ENCODE measurements around the gene ERAP2.
A peak's percentile ranks its signal among the peaks of the same experiment; 100 is the strongest.

The ERAP2 gene

DNA sequence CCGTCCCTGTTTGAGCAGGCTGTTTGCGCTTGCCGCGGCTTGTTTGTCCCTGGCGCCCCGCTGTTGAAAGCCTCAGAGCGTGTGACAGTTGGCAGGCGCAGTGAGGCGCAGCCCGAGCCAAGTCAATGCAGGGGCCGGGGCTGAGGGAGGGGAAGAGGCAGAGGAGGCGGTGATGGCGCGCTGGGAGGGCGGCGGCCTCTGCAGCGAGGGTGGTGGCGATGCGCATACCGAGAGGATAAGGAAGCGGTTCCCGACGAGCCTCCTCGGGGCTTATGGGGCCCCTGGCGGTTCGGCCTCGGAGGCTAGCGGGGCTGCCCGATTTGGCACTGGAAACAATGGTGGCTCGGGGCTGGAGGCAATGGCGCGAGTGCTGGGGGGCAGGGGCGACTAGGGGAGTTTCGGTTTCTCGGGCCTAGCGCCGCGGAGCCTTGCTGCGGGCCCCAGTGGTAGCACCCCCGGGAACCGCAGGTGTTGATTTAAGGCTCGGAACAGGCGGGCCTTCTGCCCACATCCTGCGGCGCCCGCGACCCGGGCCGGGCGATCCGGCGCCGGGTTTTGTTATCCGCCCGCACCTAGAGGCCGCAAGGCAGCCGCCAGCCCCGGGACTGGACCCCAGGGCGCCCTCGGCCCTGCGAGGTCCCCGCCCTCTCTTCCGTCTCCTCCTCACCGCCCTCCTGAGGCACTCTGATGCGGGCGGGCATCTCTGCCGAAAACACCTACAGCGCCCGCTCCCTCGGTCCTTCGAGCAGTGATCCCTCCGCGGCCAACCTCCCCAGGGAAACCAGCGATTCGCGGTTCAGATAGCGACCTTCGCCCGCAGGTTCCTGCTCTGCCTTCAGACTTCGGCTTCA lies 58.6 kb downstream of the ERAP2 start:
- peak; percentile 87 for DNase-seq

DNA sequence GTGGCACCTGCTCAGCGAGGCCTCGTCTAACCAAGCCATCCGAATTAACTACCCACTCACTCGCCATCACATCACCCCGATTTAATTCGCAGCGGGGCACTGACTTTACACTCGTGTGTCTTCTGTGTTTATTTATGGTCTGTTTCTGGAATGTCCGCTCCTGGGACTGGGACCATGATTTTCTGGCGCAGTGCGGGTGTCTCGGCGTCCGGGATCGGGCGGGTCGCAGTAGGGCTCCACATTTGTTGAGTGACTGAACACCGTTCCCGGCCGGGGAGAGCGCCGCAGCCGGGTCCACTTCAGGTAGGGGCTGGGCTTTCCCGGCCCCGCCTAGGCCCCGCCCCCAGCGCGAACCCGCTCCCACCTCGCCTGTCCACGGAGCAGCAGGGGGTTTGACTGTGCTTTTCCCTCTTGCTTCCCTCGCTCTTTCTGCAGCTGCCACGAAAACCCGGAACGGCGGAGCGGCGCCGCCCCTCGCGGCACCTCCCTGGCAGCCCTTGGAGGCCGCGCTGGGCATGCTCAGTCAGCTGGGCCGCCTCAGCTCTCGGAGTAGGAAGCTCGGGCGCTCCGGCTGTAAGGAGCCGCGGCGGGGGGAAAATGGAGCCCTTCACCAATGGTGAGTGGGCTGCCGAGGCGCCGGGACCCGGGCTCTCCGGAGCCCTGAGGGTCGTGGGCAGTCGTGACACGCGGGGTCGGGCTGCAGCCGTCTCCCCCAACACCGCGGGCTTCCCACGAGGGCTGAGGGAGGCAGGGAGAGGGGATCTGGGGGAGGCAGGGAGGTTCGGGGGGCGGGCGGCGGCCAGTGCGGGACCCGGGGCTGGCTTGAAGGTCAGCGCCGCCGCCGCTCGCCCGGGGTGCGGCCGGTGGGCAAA lies 59.5 kb downstream of the ERAP2 start, which contains the start of gene LNPEP:
Gene LNPEP, plus strand, starts transcription at position 522 of the 872 bp plus-strand sequence. Its CDS starts 76 bp downstream, at position 598.
- peak; percentile 91 for DNase-seq

DNA sequence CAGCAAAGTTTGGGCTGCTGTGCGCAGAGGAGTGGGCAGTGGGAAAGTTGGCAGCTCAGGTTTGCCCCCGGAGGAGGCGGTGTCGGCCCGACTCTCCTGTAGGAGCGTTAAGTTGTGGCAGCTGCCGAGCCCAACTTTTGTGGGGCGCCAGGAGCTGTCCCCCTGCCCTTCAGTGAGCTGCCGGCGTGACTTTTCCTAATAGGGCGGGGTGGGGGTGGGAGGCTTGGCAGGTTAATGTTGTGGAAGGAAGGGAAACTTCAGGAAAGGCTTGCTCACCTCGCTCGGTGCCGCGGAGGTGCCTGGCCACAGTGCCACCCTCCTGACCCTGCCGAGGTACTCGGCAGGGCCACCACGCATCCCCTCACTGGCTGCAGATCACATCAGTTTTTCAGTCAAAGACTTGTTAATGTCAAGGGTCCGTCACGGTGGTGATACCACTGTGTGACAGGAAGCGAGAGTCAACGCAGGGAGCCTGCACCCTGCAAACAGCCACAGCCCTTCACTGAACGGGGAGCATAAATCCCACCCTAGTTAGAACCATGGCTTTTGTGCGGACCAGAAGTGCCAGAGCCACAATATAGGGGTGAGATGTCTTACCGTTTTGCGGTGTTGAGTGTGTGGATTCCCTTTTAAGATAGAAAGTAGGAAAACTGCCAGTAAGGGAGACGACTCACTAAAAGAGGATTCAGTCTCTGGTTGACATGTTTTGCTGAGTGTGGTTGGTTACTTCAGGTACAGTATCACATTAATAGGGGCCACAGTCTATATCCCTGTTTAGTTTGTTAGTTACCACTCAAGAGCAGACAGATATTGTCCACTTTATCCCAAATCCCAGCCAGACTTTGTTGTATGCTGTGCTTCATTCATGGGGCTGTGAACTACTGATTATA lies 60.4 kb downstream of the ERAP2 start:
- no peak for DNase-seq

DNA sequence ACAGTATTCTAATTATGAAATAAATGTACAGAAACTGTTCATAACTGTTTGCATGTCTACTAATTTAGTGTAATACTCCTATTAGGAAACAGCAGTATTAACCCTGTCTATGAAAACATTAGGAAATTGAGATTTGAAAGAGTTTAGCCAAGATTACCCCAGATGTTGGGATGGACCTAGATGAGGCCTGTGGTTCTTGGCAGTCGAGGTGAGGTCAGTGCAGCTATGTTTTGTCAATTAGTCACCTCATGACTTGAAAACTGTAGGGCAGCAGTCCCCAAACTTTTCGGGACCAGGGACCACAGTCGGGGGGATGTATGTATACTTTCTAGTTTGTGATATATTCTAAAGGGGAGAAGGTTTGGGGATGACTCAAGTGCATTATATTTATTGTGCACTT lies 64.3 kb downstream of the ERAP2 start:
- DNase-seq, result no peak

DNA sequence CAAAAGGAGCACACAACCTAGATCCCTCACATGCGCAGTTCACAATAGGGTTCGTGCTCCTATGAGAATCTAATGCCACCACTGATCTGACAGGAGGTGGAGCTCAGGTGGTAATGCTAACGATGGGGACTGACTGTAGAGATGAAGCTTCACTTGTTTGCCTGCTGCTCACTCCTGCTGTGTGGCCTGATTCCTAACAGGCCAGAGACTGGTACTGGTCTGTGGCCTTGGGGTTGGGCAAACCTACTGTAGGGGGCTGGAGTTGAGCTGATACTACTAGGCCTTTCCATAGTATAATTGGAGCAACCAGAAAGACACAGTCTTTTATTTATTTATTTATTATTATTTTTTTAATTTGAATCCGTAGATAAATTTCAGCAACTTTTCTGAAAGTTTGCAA lies 64.8 kb downstream of the ERAP2 start:
- DNase-seq, result no peak

DNA sequence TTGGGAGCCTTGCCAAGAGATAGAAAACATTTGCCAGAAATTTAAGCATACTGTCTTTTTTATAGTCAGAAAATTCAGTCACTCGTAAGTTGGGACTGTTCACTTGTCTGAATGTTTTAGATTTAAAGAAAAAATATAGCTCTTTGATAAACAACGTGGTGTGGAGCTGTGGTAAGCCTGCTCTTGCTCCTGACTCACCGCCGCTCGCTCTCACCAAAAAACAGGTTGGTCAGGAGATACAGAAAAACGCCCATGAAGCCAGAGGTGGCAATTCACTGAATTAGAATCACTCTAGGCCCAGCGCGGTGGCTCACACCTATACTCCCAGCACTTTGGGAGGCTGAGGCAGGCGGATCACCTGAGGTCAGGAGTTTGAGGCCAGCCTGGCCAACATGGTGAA lies 65.8 kb downstream of the ERAP2 start:
- no peak for DNase-seq

DNA sequence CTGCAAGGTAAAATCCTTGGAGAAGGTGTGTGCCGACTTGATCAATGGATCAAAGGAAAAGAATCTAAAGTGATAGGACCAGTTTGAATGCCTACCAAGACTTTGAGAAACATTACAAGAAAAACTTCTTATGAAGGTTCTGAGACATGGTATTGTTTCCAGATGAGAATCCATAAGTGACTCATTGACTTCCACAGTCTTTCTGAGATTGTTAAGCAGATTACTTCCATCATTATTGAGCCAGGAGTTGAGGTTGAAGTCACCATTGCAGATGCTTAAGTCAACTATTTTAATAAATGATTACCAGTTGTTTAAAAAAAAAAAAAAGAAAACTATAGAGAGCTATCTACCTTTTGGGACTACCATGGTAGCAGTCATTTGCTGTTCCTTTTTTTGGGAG lies 66.6 kb downstream of the ERAP2 start:
- no peak for DNase-seq

DNA sequence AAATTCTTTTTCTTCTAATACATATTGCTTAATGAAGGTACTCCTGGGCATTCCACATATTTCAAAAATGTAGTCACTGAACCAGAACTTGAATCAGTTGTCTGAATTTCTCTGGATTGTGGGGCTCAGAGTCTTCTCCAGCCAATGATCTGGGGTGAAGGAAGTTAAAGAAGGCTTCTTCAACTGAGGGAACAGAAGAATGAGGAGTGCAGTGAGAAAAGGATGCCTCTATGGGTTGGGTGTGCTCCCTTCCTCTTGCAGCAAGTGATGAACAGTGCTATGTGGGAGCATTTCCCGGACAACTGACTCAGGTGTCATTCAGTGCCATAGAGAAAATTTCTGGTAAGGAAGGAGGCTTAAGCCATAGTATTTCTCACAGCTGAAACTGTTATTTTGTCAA lies 67.5 kb downstream of the ERAP2 start:
- DNase-seq, result no peak

DNA sequence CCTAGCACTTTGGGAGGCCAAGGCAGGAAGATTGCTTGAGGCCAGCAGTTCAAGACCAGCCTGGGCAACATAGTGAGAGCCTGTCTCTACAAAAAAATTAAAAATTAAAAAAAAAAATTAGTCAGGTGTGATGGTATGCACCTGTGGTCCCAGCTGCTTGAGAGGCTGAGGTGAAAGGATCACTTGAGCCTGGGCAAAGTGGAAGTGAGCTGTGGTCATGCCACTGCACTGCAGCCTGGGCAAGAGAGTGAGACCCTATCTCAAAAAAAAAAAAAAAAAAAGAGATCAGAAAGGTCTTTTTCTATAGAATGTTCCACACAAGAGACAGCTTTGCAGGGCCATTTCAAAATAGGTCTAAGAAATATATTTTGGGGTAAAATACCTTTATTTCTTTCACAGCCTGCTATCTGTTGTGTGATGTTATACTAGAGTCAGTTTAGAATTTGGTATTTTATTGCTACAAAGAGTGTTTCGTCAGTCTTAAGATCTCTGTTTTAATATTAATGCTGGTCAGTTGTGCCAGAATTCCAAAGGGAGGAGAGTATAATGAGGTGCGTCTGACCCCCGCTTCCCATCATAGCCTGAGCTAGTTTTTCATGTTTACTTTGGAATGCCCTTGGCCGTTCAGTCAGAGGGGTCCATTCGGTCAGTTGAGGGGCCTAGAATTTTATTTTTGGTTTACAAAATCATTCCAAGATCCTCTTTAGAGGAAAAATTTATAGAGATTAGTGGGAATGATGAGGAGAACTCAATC lies 69.0 kb downstream of the ERAP2 start:
- DNase-seq, result no peak

DNA sequence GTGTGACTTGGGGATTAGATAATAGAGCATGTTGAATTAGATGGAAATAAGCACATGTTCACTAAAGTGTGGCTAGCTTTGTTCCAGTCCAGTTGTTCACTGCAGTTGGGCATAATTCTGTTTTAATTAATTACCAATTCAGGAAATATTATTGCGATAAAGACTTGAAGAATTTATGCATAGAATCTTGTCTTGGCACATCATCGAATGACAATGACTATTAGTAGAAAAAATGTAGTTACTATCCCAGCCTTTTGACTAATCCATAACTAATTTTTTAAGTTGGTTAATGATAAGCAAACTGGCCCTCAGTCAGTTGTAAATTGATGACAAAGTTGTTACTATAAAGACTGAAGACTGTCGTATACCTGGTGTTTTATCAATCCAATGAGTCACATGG lies 70.1 kb downstream of the ERAP2 start:
- no peak for DNase-seq

DNA sequence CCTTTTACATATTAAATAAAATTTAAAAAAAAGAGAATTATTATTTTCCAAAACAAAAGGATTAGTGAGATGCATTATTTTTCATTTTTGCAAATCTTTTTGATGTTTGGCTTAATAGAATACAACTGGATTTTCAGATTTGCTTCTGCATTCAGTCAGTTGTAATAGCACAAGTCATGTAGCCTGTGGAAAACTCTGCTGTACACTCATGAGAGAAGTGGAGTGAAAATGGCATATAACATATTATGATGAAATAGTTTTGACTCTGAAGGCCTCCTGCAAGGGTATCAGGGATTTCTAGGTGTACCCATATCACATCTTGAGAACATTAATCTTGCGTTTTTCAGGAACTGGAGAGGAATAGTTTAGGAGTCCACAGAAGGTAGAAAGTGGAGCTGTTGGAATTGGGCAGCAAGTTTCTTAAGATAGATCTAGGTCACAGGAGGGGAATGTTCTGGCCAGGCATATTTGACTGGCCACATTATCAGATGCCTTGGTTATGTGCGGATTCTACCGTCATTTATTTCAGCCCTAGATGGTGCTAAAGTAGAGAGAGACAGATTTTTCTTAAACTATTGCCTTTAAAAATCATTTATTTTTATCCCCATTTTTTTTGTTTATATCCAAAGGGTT lies 75.9 kb downstream of the ERAP2 start:
- DNase-seq, result no peak

DNA sequence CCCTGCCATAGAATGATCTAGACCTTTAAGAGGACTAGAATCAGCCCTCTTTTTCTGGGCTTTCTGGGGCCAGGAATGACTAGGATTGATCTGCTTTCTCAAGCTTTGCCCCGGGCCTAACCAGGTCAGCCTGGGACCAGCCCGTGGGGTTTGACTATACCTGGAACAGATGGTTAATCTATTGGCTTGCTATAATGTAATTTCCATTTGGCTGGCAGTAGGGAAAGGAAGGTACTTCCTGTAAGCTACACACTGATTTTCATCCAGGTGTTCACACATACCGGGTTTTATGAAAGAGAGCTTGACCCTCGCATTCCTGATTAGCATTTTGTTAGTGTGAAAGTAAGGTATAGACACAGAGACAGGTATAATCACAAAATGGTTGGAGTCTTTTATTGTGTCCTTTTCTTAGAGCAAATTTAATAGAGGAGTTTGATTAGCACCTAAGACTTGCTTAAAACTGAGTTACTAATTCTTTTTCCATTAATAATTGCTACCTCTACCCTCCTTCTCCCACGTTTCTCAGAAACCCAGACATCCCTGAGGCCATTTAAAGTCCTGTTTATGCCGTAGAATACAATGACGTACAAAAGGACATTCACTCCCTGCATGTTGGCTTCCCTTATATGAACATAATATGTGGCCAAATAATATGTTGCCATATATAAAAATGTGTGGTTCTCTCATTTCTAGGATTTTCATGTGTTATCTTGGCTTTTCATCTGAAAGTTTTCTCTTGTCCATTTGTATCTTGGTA lies 76.9 kb downstream of the ERAP2 start:
- DNase-seq, result no peak

DNA sequence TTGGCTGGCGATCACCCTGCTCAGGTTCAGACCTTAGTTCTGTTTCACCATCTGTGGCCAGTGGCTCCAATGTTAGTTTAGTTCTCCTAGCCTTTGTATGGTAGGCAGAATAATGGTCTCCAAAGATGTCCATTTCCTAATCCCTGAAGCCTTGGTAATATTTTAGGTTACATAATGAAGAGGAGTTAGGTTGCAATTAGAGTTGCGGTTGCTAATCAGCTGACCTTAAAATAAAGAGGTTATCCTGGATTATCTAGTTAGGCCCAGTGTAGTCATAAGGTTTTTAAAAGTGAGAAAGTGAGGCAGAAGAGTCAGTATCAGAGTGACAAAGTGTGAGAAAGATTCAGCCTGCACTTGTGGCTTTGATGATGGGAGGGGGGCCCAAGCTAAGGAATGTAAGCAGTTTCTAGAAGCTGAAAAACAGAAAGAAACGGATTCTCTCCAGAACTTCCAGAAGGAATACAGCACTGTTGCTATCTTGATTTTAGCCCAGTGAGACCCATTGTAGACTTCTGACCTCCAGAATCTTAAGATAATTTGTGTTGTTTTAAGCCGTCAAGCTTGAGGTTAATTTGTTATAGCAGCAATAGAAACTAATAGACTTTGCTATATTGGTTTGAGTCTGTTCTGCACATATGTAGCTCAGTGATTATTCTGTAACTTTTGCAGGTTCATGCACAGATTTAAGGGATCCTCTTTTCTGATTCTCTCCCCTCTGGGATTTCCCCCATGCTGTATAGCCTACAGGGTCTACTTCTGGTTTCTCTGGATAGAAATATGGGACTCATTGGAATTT lies 81.2 kb downstream of the ERAP2 start:
- no peak for DNase-seq

DNA sequence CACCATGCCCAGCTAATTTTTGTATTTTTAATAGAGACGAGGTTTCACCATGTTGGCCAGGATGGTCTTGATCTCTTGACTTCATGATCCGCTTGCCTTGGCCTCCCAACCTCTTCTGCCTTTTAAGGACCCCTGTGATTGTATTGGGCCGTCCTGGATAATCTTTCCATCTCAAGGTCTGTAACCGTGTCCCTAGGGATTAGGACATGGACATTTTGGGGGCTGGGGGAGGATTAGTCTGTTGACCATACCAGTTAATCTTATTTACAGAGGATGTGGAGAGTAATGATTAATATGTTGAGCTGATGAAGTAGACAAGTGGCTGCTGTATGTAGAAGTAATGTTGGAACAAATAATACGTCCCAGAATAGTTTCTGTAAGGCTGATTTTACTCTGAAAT lies 82.7 kb downstream of the ERAP2 start:
- no peak for DNase-seq

DNA sequence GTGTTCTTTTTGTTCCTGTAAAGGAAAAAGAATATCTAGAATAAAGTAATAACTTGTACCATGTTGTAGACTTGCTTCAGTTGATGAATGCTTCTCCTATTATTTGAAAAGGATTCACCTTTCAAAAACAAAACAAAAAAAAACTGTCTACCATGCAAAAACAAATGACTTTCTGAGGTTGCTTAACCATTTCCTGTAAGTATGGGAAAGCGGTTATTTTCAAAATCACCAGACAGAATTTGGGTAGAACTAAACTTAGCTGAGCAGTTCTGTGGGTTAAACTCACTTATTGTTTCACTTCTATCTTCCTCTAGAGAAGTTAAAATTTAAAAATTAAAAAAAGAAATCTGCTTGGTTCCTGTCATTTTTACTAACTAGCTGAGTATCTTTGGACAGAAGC lies 84.8 kb downstream of the ERAP2 start:
- DNase-seq, result no peak

DNA sequence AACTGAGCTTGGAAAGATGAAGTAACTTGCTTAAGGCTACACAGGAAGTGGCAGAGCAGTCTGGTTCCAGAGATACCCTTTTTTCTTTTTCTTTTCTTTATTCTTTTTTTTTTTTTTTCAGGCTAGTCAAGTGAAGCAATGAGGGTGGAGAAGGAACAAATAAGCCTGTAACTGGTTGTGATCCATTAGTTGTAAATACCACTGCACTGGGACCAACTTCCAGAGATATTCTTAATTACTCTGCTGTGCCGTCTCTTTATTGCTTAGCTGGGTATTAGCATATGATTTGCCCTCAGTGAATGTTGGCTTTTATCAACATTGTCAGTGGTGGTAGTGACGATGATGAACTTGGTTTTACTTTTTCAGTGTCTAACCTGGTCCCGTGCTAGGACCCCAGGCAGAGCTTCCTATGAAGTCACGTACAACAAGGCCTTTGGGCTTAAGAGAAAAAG lies 86.3 kb downstream of the ERAP2 start:
- DNase-seq, result no peak

DNA sequence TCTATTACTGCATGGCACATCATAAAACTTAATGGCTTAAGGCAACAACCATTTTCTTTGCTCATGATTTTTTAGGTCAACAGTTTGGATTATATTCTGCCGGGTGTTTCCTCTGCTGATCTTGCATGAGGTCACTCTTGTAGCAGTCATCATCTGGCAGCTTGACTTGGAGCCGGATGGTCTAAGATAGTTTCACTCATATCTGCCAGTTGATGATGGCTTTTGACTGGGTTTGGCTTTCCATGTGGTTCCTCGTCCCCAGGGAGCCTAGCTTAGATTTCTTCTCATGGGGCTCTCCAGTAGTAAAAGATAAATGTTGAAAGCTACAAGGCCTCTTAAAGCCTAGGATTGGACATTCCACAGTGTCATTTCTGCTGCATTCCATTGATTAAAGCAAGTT lies 87.0 kb downstream of the ERAP2 start:
- DNase-seq, result no peak

DNA sequence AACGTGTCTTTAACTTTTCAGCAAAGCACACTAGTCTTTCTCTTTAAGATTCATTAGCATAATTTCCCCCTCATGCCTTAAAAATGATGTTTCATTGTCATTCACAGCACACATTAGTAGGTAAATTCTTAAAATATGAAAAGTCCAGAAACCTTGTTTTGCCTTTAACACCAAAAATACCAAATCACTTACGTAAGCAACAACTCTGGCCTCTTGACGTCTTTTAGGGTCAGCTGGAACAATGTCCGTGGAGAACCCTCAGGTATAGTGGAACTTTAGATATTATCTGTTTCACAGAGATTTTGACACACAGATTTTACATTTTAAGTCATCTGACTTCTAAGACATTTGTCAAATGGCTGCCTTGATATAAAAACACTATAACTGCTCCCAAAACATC lies 90.5 kb downstream of the ERAP2 start:
- no peak for DNase-seq

DNA sequence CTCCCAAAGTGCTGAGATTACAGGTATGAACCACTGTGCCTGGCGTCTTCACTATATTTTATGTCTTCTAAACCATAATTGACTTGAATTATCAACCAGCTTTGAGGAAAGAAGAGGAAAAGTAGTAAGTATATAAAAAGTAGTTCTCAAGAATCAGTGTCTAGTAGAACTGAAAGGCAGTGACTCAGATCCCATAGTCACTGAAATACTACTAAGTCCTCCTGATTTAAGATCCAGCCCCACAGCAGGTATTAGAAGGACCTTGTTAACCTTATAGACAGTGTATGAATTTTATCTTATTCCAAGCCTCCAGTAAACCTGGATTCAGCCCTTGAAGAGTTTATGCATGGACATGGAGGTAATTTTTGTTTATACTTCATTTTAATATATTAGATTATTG lies 91.1 kb downstream of the ERAP2 start:
- no peak for DNase-seq

DNA sequence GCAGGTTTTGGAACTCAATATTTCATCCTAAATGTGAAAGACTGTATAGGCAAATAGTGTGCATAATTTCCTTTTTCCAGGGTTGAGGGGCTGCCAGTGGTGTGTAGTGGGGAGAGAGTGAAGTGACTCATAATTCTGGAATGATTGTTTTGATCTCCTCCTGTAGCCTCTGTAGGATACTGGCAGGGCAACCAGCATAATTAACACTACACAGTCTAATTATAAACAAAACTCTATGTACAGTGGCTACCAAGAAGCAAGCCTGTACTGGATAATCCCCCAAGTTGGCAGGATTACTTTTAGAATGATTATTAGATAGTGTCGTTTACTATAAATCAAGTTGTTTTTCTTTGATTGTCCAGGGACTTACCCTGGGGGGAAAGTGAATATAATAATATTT lies 91.8 kb downstream of the ERAP2 start:
- DNase-seq, result no peak

All from DMS153 (cell line).